SK-N-SH treated with all-trans-retinoic acid at 6 μM for 48 hours (cell line): ENCODE data around the gene FAIM.

ENCODE experiments used
- ATAC-seq: fragments of 200-7000 bp; cut with Tn5 transposase; 3 replicates; pipeline ENCODE4 v1.9.1; 2020; ENCODE audit warnings: mild to moderate bottlenecking, moderate library complexity
- ARNTL ChIP-seq: fragments of 450-650 bp; formaldehyde crosslinking; IDR thresholded peaks from 2 replicates; pipeline ENCODE4 v1.5.0; 2020; ENCODE audit warnings: low read depth, mild to moderate bottlenecking, moderate library complexity, borderline replicate concordance
- BACH2 ChIP-seq: fragments of 250-450 bp; sonication (Bioruptor Pico); IDR thresholded peaks from 2 replicates; pipeline ENCODE4 v1.9.0; 2021; ENCODE audit warnings: mild to moderate bottlenecking, borderline replicate concordance
- CREB5 ChIP-seq: fragments of 250-450 bp; sonication (Bioruptor Pico); IDR thresholded peaks from 2 replicates; pipeline ENCODE4 v1.5.1; 2020; ENCODE audit warnings: low read depth, mild to moderate bottlenecking, moderate library complexity
- CSDC2 ChIP-seq: fragments of 250-450 bp; sonication (Bioruptor Pico); IDR thresholded peaks from 2 replicates; pipeline ENCODE4 v1.5.0; 2020; ENCODE audit warnings: mild to moderate bottlenecking, moderate library complexity
- CSRNP3 ChIP-seq: fragments of 250-450 bp; sonication (Bioruptor Pico); IDR thresholded peaks from 2 replicates; pipeline ENCODE4 v1.5.1; 2021; ENCODE audit warnings: mild to moderate bottlenecking, moderate library complexity
- ESRRG ChIP-seq: fragments of 250-450 bp; sonication (Bioruptor Pico); IDR thresholded peaks from 2 replicates; pipeline ENCODE4 v1.6.1; 2021; ENCODE audit warnings: mild to moderate bottlenecking
- GLIS3 ChIP-seq: fragments of 250-450 bp; sonication (Bioruptor Pico); IDR thresholded peaks from 2 replicates; pipeline ENCODE4 v1.5.0; 2020; ENCODE audit warnings: mild to moderate bottlenecking, moderate library complexity
- ISL1 ChIP-seq: fragments of 250-450 bp; sonication (Bioruptor Pico); IDR thresholded peaks from 2 replicates; pipeline ENCODE4 v2.1.2; 2022; ENCODE audit warnings: mild to moderate bottlenecking, moderate library complexity
- OSR1 ChIP-seq: fragments of 250-450 bp; sonication (Bioruptor Pico); IDR thresholded peaks from 2 replicates; pipeline ENCODE4 v1.8.0; 2022; ENCODE audit warnings: moderate library complexity, mild to moderate bottlenecking, inconsistent platforms
- PATZ1 ChIP-seq: fragments of 250-450 bp; sonication (Bioruptor Pico); IDR thresholded peaks from 2 replicates; pipeline ENCODE4 v1.8.0; 2020; ENCODE audit warnings: mild to moderate bottlenecking, moderate library complexity, borderline replicate concordance
- POU6F1 ChIP-seq: fragments of 250-450 bp; sonication (Bioruptor Pico); IDR thresholded peaks from 2 replicates; pipeline ENCODE4 v1.8.0; 2021; ENCODE audit warnings: low read depth, mild to moderate bottlenecking, moderate library complexity, borderline replicate concordance
- RARB ChIP-seq: fragments of 250-450 bp; sonication (Bioruptor Pico); IDR thresholded peaks from 2 replicates; pipeline ENCODE4 v1.8.0; 2021; ENCODE audit warnings: mild to moderate bottlenecking, moderate library complexity
- SNAI2 ChIP-seq: fragments of 250-450 bp; sonication (Bioruptor Pico); IDR thresholded peaks from 2 replicates; pipeline ENCODE4 v1.5.0; 2020; ENCODE audit warnings: mild to moderate bottlenecking, moderate library complexity
- TSHZ2 ChIP-seq: fragments of 250-450 bp; sonication (Bioruptor Pico); IDR thresholded peaks from 2 replicates; pipeline ENCODE4 v1.5.0; 2020; ENCODE audit warnings: mild to moderate bottlenecking, moderate library complexity
- ZC3H10 ChIP-seq: fragments of 250-450 bp; sonication (Bioruptor Pico); IDR thresholded peaks from 2 replicates; pipeline ENCODE4 v1.5.1; 2021; ENCODE audit warnings: mild to moderate bottlenecking, moderate library complexity
- ZFP30 ChIP-seq: fragments of 450-650 bp; formaldehyde crosslinking; IDR thresholded peaks from 2 replicates; pipeline ENCODE4 v1.5.0; 2022; ENCODE audit warnings: mild to moderate bottlenecking, moderate library complexity
- ZNF70 ChIP-seq: fragments of 450-650 bp; formaldehyde crosslinking; IDR thresholded peaks from 2 replicates; pipeline ENCODE4 v1.5.0; 2020; ENCODE audit warnings: mild to moderate bottlenecking, moderate library complexity
- ZNF8 ChIP-seq: fragments of 450-650 bp; formaldehyde crosslinking; IDR thresholded peaks from 2 replicates; pipeline ENCODE4 v1.5.0; 2020; ENCODE audit warnings: mild to moderate bottlenecking, moderate library complexity

The FAIM gene

GRCh38 chr3:138624518-138624917 is 15.9 kb downstream of the FAIM start:
- ATAC-seq = no peak
- TF ChIP-seq SNAI2 (CRISPR knock-in tag) (no peak), ZNF70 (CRISPR knock-in tag) (no peak), BACH2 (CRISPR knock-in tag) (no peak), CREB5 (CRISPR knock-in tag) (no peak)

- TF ChIP-seq ISL1 = peak; percentile 57
- TF ChIP-seq ZC3H10 (CRISPR knock-in tag) = no peak
- TF ChIP-seq OSR1 = no peak
- no peak for TF ChIP-seq GLIS3
- TF ChIP-seq, all 23 proteins: peak for 1
- peak; percentile 87 for ATAC-seq
Measured at GRCh38 chr3:138625707-138626365, 17.3 kb downstream of the FAIM start.

GRCh38 chr3:138629526-138629925 is 21.0 kb downstream of the FAIM start:
- TF ChIP-seq ARNTL (CRISPR knock-in tag) (no peak), CREB5 (CRISPR knock-in tag) (no peak), ZNF8 (CRISPR knock-in tag) (no peak), ISL1 (no peak), ZFP30 (no peak), RARB (CRISPR knock-in tag) (no peak), ZC3H10 (CRISPR knock-in tag) (no peak), CSDC2 (no peak), BACH2 (CRISPR knock-in tag) (no peak), TSHZ2 (CRISPR knock-in tag) (no peak), POU6F1 (CRISPR knock-in tag) (no peak), PATZ1 (CRISPR knock-in tag) (no peak), ESRRG (CRISPR knock-in tag) (no peak)
- no peak for ATAC-seq

GRCh38 chr3:138638641-138639040 is 30.1 kb downstream of the FAIM start:
- ATAC-seq = no peak
- TF ChIP-seq GLIS3 (no peak), BACH2 (CRISPR knock-in tag) (no peak), CSRNP3 (CRISPR knock-in tag) (no peak)
- TF ChIP-seq, all 23 proteins: peak for 0
